Neural cell (in vitro differentiated cells): ENCODE results near the gene IL1RAPL2.

Source experiments
- EP300 ChIP-seq: fragments of 450-650 bp; conservative IDR thresholded peaks from 2 replicates; pipeline ENCODE4 v1.6.1; 2014; ENCODE audit warnings: antibody characterized with exemption, mild to moderate bottlenecking, moderate library complexity; ENCODE audit not compliant: poor library complexity, severe bottlenecking
- POLR2AphosphoS5 ChIP-seq: IDR thresholded peaks from 2 replicates; pipeline ENCODE4 v1.6.1; 2012
- RAD21 ChIP-seq: fragments of 450-650 bp; conservative IDR thresholded peaks from 2 replicates; pipeline ENCODE4 v1.6.1; 2014; ENCODE audit warnings: antibody characterized with exemption, mild to moderate bottlenecking, moderate library complexity
- SMC3 ChIP-seq: fragments of 450-650 bp; conservative IDR thresholded peaks from 2 replicates; pipeline ENCODE4 v1.6.1; 2014; ENCODE audit warnings: antibody characterized with exemption, mild to moderate bottlenecking, moderate library complexity; ENCODE audit not compliant: poor library complexity
- TAF1 ChIP-seq: IDR thresholded peaks from 2 replicates; pipeline ENCODE4 v1.6.1; 2012; ENCODE audit warnings: low read depth
- TF ChIP-seq, protein P1 (sequence below): fragments of 450-650 bp; IDR thresholded peaks from 2 replicates; pipeline ENCODE4 v1.5.1; 2014; ENCODE audit warnings: antibody characterized with exemption, mild to moderate bottlenecking, moderate library complexity; ENCODE audit not compliant: poor library complexity, severe bottlenecking

DNA sequence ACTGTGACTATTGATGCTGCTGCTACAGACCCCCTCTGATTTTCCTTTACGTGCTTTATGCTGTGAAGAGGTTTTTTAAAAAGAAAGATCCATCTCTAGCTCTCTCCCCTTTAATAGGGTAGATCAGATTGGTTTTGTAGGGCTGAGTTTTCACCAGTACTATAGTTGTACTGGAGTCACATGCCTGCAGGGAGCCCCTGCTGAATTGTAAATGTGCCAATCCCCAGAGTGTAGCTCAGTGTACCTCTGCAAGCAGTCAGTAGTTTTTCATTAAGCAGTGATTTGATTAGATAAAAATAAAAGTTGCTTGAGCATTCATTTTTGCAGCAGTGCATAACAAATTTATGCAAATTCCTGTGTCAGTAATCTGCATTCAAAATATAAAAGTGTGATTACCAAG is 179.2 kb downstream of the IL1RAPL2 start:
- TF ChIP-seq, protein P1, sequence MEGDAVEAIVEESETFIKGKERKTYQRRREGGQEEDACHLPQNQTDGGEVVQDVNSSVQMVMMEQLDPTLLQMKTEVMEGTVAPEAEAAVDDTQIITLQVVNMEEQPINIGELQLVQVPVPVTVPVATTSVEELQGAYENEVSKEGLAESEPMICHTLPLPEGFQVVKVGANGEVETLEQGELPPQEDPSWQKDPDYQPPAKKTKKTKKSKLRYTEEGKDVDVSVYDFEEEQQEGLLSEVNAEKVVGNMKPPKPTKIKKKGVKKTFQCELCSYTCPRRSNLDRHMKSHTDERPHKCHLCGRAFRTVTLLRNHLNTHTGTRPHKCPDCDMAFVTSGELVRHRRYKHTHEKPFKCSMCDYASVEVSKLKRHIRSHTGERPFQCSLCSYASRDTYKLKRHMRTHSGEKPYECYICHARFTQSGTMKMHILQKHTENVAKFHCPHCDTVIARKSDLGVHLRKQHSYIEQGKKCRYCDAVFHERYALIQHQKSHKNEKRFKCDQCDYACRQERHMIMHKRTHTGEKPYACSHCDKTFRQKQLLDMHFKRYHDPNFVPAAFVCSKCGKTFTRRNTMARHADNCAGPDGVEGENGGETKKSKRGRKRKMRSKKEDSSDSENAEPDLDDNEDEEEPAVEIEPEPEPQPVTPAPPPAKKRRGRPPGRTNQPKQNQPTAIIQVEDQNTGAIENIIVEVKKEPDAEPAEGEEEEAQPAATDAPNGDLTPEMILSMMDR, result no peak
- TF ChIP-seq SMC3, result no peak
- no peak for TF ChIP-seq TAF1
- no peak for TF ChIP-seq POLR2AphosphoS5
- TF ChIP-seq EP300, result no peak
- no peak for TF ChIP-seq RAD21
